Hindlimb muscle (tissue), 1 donor: ENCODE measurements around the gene TAS2R5. TPM values are rescaled to one million over a fixed set of nuclear protein-coding genes. Genes with fewer than 3 reads are reported as not detected.
"Not testable (repeated sequence)": the region's sequence is repeated elsewhere in the genome, so short reads cannot be mapped to it uniquely, and the experiment has no call there.

Source experiments
- DNase-seq: peaks from one replicate; pipeline ENCODE4 v3.0.0-alpha.2; 2013
- polyA plus RNA-seq: library from polyadenylated mRNA; unstranded; fragments of 120-200 nt; gene quantifications from one replicate; pipeline ENCODE4 v1.2.1, GENCODE V29; 2013; ENCODE audit not compliant: insufficient read length

Gene TAS2R5
- 2.5 TPM for polyA plus RNA-seq

- DNase-seq = no peak
Measured at GRCh38 chr7:141789917-141790316, at the start of gene TAS2R5. Gene TAS2R5, plus strand, starts transcription at chr7:141790217. Its CDS starts 145 bp downstream, at chr7:141790362.

DNA sequence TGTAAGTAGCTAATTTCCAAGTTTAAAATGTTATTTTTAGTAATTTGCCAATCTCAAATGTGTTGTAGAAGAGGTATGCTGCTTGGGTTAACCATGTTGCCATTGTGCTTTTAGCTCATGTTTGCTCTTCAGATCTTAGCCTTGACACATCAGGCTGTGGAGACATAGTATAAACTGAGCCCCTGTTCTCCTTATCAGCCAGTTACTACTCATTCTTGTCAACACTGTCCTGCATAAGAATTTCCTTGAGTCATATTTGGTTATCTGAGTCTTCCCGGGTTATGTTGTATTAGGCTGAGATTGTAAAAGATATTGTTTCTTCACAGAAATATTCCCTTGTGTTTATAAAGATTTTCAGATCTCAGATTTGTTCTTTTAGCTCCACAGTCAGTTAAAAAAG, 47.8 kb upstream of the TAS2R5 start:
- DNase-seq = no peak

DNA sequence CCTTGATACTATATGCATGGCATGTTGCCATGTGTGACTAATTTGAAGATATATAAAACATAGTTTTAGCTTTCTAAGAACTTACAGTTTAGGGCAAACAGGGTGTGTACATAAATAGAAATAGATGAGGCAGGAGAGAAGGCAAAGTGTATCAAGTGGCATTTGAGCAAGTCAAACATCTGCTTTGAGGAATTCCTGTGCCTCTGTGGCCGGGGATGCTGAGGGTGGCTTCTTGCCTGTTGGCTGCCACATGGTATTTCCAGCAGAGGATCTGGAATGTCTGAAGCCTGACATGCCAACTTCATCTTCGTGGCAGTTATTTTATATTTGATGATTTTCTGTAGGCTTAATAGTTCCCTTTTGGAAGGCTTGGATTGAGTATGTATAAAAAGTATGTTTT, 45.9 kb upstream of the TAS2R5 start:
- no peak for DNase-seq

DNA sequence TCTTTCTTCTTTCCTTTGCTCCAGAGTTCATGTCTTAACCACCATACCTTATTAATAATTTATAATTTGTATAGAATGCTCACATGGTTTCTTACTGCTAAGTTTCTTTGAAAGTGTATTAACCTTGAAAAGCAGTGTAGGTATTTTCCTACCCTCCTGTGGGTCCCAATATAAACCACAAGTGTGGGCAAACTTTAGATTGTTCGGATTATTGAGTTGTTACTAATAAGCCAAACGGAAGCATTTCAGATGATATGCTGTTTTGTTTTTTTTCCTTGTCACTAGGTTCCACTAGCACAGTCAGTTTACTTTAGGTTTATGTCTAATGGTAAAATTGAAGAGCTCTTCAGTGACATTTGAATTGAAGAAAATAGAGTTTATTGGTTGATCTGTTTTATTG, 41.6 kb upstream of the TAS2R5 start:
- DNase-seq = no peak

DNA sequence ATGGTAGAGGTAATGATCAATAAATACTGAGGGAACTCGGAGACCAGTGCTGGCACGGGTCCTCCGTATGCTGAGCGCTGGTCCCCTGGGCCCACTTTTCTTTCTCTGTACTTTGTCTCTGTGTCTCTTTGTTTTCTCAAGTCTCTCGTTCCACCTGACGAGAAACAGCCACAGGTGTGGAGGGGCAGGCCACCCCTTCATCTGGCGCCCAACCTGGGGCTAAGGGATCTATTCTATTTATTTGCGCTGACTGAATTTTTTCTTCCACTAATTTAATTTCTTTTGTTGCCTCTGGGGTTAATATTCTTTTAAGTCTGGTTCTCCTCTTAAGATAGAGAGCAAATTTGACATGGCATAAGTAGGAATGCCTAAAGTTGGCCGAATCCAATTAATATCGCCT, 38.1 kb upstream of the TAS2R5 start:
- DNase-seq = not testable (repeated sequence)

DNA sequence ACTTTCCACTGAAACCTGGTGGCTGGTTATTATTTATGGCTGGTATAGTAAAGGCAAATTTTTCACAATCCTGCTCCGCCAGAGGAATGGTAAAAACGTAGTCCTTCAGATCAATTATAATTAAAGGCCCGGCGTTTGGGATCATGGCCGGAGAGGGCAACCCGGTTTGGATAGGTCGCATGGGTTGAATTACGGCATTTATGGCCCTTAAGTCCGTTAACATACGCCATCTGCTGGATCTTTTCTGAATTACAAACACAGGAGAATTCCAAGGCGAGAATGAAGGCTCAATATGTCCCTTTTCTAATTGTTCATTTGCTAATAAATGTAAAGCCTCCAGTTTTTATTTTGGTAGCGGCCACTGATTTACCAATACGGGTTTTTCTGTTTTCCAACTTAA, 37.4 kb upstream of the TAS2R5 start:
- DNase-seq = no peak

DNA sequence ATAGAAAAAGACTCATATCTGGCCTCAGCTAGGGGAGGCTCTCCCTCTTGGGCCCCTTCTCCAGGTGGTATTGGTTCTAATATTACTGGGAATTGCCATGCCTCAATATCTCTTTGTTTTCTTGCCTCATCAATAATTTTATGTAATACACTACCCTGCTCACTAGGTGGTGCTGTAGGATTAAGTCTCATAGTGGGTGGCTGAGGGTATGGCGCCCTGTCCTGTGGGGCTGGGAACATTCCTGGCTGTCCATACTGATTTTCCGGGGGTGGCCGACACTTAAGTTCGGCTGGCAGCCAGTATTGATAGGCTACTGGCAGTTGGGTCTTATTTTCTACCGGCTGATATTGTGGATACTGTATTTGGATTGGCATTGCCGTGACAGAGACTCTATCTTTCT, 35.1 kb upstream of the TAS2R5 start:
- DNase-seq = no peak

DNA sequence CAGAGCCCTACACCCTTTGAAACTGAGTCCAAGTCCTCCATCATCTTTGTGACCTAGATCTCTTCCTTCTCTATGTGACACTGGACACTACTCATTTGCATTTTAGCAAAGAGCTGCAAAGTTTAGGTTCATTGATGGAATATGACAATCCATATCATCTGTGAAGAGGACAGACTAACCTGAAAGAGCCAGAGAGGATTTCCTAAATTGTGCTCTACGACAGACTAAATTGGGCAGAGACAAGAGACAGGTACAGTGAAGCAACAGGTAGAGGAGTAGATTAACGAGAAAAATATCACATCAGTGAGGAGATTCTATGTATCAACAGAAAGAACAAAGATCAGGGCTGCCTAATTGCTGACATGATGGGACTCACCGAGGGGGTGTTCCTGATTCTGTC, 26.2 kb upstream of the TAS2R5 start, which contains the start of gene TAS2R3:
TAS2R3 (plus strand) TSS at position 301 of the 400 bp plus-strand sequence; CDS start at position 363, 62 bp downstream.
- no peak for DNase-seq

- DNase-seq = not testable (repeated sequence)
Measured at GRCh38 chr7:141770083-141770583, 19.9 kb upstream of the TAS2R5 start.

DNA sequence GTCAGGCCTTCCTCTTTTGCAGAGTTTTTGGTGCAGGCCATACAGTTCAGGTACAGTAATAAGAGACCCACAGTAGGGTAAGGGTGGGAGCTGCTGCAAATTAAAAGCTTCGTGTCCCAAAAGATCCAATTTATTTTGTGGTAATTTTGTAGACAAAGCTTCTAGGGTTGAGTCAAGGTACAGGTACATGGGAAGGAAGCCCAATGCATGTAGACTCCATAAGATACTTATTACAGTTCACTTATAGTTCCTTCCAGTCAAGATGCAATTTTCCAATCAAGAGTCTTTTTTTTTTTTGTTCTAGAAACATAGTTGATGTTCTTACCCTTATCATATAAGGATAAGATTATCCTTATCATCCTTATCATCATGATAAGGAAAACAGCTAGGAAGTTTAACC, 13.6 kb upstream of the TAS2R5 start, which contains the start of gene TAS2R4:
TAS2R4 (plus strand) TSS at position 301 of the 400 bp plus-strand sequence. CDS start 1,815 bp downstream, outside the sequence.
- no peak for DNase-seq

DNA sequence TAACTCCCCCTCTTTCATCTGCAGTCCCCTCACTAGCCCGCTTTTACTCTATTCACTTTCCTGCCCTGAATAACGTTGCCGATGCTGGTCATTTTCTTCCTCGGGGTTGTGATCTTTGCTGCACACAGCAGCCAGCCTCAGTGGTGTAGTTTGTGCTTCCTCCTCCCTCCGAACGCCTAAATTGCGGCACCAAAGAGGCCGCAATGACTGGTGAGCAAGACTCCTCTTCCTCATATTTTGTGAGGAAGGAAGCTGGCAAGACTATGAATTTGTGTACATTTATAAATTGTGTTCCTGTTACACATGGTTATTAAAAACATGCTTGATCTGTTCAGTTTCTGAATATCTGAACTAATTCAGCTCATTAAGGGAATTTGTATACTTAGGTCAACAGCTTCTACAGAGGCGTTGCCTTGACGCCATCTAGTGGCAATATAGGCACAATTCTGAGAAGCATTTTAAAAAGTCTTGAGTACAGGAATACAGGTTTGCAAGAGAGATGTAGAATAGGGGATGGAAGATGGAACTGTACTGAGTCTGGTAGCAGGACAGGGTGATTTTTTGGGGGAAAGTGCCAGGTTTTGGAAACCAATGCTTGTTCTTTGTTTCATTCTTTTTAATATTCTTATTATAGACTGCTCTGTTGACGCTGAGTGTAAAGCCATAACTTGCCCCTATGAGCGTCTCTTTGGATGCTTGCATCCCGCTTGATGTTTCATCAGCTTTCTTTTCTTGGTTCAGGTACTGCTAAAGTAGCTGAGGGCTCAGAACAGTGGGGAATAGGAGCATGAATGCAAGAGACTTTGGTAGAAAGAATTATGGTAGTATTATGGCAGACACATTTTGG, 4.1 kb upstream of the TAS2R5 start:
- peak; percentile 5 for DNase-seq

DNA sequence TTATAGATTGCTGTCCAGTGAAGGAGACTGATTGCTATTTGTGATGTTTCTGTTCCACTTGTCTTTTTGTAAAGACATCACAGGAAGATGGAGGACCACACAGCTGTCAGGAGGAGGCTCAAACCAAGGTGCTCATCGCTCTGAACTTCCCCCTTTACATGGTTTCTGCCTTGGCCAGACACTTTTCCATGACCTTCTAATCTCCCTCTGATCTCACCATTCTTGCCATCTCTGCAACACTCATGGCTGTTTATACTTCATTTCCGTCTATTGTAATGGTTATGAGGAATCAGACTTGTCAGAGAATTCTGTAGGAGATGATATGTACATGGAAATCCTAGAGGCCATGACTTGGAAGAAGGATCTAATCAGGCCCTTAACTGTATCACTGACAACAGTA, 1.7 kb upstream of the TAS2R5 start:
- DNase-seq = no peak

GRCh38 chr7:141792526-141792925, 2.5 kb downstream of the TAS2R5 start:
- DNase-seq = no peak

- DNase-seq = no peak
Measured at GRCh38 chr7:141820067-141820466, 30.1 kb downstream of the TAS2R5 start.

DNA sequence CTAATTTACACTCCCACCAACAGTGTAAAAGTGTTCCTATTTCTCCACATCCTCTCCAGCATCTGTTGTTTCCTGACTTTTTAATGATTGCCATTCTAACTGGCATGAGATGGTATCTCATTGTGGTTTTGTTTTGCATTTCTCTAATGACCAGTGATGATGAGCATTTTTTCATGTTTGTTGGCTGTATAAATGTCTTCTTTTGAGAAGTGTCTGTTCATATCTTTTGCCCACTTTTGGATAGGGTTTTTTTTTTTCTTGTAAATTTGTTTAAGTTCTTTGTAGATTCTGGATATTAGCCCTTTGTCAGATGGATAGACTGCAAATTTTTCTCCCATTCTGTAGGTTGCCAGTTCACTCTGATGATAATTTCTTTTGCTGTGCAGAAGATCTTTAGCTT, 32.4 kb downstream of the TAS2R5 start:
- not testable (repeated sequence) for DNase-seq

DNA sequence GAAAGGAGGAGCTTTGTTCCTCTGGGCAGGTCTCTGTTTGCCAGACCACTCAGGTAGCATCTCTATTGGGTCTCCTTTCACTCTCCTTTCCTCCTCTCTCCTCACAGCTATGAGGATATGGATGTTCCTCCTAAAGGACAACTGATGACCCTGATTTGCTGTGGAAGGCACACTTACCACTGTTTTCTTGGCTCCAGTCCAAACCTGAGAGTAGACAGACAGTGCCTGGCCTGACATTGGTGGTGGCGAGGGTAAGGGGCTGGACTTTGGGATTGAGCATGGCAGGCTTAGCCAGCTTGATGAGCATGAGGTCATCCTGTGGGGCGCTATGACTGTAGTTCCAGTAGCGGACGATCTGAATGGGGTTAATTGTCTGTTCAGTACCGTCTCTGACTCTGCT, 47.7 kb downstream of the TAS2R5 start:
- DNase-seq = no peak

GRCh38 chr7:141838581-141838980, 48.6 kb downstream of the TAS2R5 start:
- DNase-seq = no peak

GRCh38 chr7:141839256-141839655, 49.2 kb downstream of the TAS2R5 start:
- no peak for DNase-seq

GRCh38 chr7:141840708-141841107, 50.7 kb downstream of the TAS2R5 start:
- DNase-seq = no peak

Other genes with a start within 250 kb of the TAS2R5 start
- gene AGK, start 238.8 kb upstream of the TAS2R5 start, polyA plus RNA-seq = 16.9 TPM
- gene DENND11, start 88.1 kb upstream of the TAS2R5 start, polyA plus RNA-seq = 7.8 TPM
- gene WEE2, start 81.9 kb upstream of the TAS2R5 start, polyA plus RNA-seq = 0.22 TPM
- 82.9 TPM for gene SSBP1, start 51.9 kb upstream of the TAS2R5 start, polyA plus RNA-seq
- gene TAS2R3, start 26.1 kb upstream of the TAS2R5 start, polyA plus RNA-seq = 0.66 TPM
- 1.6 TPM for gene TAS2R4, start 13.5 kb upstream of the TAS2R5 start, polyA plus RNA-seq
- 0.28 TPM for gene PRSS37, start 51.3 kb downstream of the TAS2R5 start, polyA plus RNA-seq
- gene OR9A4, start 126.2 kb downstream of the TAS2R5 start, polyA plus RNA-seq = not detected
- 0.28 TPM for gene CLEC5A, start 156.8 kb downstream of the TAS2R5 start, polyA plus RNA-seq
- 0.23 TPM for gene TAS2R38, start 183.6 kb downstream of the TAS2R5 start, polyA plus RNA-seq
- gene MGAM, start 205.7 kb downstream of the TAS2R5 start, polyA plus RNA-seq = 0.23 TPM